Measurements from ENCODE around the gene LTA4H.

DNA sequence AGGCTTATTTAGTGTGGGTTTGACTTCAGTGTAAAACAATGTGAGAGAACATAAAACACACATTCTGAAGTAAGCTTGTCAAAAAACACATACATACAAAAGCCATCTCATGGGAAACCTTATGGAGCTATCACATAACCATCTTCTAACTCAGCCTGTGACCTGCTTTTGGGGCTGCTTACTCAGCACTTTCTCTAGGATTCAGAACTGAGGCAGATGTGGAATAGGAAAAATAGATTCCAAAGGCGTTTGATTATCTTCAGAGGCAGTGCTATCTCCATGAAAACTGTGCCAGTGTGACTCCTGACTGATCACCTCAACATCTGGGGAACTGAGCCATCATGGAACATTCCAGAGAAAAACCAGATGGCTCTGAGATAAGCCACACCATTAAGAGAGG lies 52.8 kb downstream of the LTA4H start:
- TF ChIP-seq CTCF (conservative IDR thresholded peaks at IDR 0.05) (no peak), ZFX (IDR thresholded peaks at IDR 0.05) (no peak)
